ENCODE results near the gene RGS7.
"Not testable (repeated sequence)": the region's sequence is repeated elsewhere in the genome, so short reads cannot be mapped to it uniquely, and the experiment has no call there.

RGS7 gene

GRCh38 chr1:241306125-241306790 lies 50.7 kb downstream of the RGS7 start:
- Histone ChIP-seq H3K4me3 (ENCODE audit: low read depth, low read length) (no peak overlapping the region), H3K27ac (no peak overlapping the region), H3K36me3 (no peaks in the 10 kb centered on the region), H3K9me3 (ENCODE audit: severe bottlenecking) (peaks cover 6% of the 10 kb centered on the region), H3K27me3 (ENCODE audit: insufficient read depth, low read depth, severe bottlenecking) (no peaks in the 10 kb centered on the region)
- DNase-seq: no peak
- TF ChIP-seq CTCF (IDR thresholded peaks at IDR 0.05; ENCODE audit: low read depth, low read length): no peak

- H3K4me3 ChIP-seq (ENCODE audit: low read depth, low read length); H3K36me3 ChIP-seq; H3K27me3 ChIP-seq (ENCODE audit: insufficient read depth, low read depth, severe bottlenecking); H3K27ac ChIP-seq; H3K9me3 ChIP-seq (ENCODE audit: severe bottlenecking); DNase-seq: not testable (repeated sequence)
These were observed 55.0 kb downstream of the RGS7 start for GRCh38 chr1:241302024-241302423.

- no peak overlapping the region for H3K27ac ChIP-seq
- TF ChIP-seq CTCF (IDR thresholded peaks at IDR 0.05; ENCODE audit: low read depth, low read length): no peak
- H3K4me3 ChIP-seq (ENCODE audit: low read depth, low read length): no peak overlapping the region
- no peaks in the 10 kb centered on the region for H3K36me3 ChIP-seq
- H3K9me3 ChIP-seq (ENCODE audit: severe bottlenecking): no peaks in the 10 kb centered on the region
- DNase-seq: no peak
- H3K27me3 ChIP-seq (ENCODE audit: insufficient read depth, low read depth, severe bottlenecking): no peaks in the 10 kb centered on the region
These were observed 57.7 kb downstream of the RGS7 start for GRCh38 chr1:241299347-241299746.

- Histone ChIP-seq H3K4me3 (ENCODE audit: low read depth, low read length) (no peak overlapping the region), H3K9me3 (ENCODE audit: severe bottlenecking) (no peaks in the 10 kb centered on the region)
- DNase-seq: no peak
These were observed 64.0 kb downstream of the RGS7 start for GRCh38 chr1:241292973-241293372.

GRCh38 chr1:241291548-241291947 lies 65.5 kb downstream of the RGS7 start:
- not testable (repeated sequence) for H3K36me3 ChIP-seq; DNase-seq; H3K27ac ChIP-seq; H3K9me3 ChIP-seq (ENCODE audit: severe bottlenecking); H3K4me3 ChIP-seq (ENCODE audit: low read depth, low read length); H3K27me3 ChIP-seq (ENCODE audit: insufficient read depth, low read depth, severe bottlenecking)

More at GRCh38 chr1:241292973-241293372, 64.0 kb downstream of the RGS7 start:
- Histone ChIP-seq H3K36me3 (no peaks in the 10 kb centered on the region), H3K27me3 (ENCODE audit: insufficient read depth, low read depth, severe bottlenecking) (no peaks in the 10 kb centered on the region), H3K27ac (no peak overlapping the region)
- no peak for TF ChIP-seq CTCF (IDR thresholded peaks at IDR 0.05; ENCODE audit: low read depth, low read length)

- H3K36me3 ChIP-seq: no peaks in the 10 kb centered on the region
- no peak overlapping the region for H3K27ac ChIP-seq
- H3K4me3 ChIP-seq (ENCODE audit: low read depth, low read length): no peak overlapping the region
- H3K27me3 ChIP-seq (ENCODE audit: insufficient read depth, low read depth, severe bottlenecking): no peaks in the 10 kb centered on the region
- TF ChIP-seq CTCF (IDR thresholded peaks at IDR 0.05; ENCODE audit: low read depth, low read length): no peak
- no peak for DNase-seq
- no peaks in the 10 kb centered on the region for H3K9me3 ChIP-seq (ENCODE audit: severe bottlenecking)
These were observed 70.5 kb downstream of the RGS7 start for GRCh38 chr1:241286486-241286885.

- DNase-seq: no peak
- H3K36me3 ChIP-seq: no peaks in the 10 kb centered on the region
- no peak for TF ChIP-seq CTCF (IDR thresholded peaks at IDR 0.05; ENCODE audit: low read depth, low read length)
These were observed 80.6 kb downstream of the RGS7 start for GRCh38 chr1:241276391-241276790.

More at GRCh38 chr1:241276391-241276790, 80.6 kb downstream of the RGS7 start:
- Histone ChIP-seq H3K9me3 (ENCODE audit: severe bottlenecking) (peaks cover 17% of the 10 kb centered on the region), H3K27ac (no peak overlapping the region), H3K4me3 (ENCODE audit: low read depth, low read length) (no peak overlapping the region), H3K27me3 (ENCODE audit: insufficient read depth, low read depth, severe bottlenecking) (no peaks in the 10 kb centered on the region)

All from WERI-Rb-1 (cell line).